Neural progenitor cell (in vitro differentiated cells): ENCODE measurements around the gene BCL7A. TPM values are rescaled to one million over a fixed set of nuclear protein-coding genes. Genes with fewer than 3 reads are reported as not detected.

Source experiments
- DNase-seq: peaks from one replicate; pipeline ENCODE4 v3.0.0-alpha.2; 2016; ENCODE audit warnings: low spot score
- H2AFZ ChIP-seq: fragments of 200-600 bp; sonication (generic); replicated peaks from 2 replicates; pipeline ENCODE4 v1.6.1; 2016; ENCODE audit warnings: antibody characterized with exemption
- H3F3A ChIP-seq: fragments of 200-600 bp; sonication (generic); 2 replicates; pipeline ENCODE4 v1.6.1; 2016; ENCODE audit warnings: antibody characterized with exemption, low read depth
- H3K27ac ChIP-seq: fragments of 200-600 bp; sonication (generic); 2 replicates; pipeline ENCODE4 v1.5.1; 2016; ENCODE audit warnings: mild to moderate bottlenecking
- H3K27me3 ChIP-seq: fragments of 200-600 bp; sonication (generic); 2 replicates; pipeline ENCODE4 v1.6.1; 2016; ENCODE audit warnings: mild to moderate bottlenecking, moderate library complexity
- H3K36me3 ChIP-seq: fragments of 200-600 bp; sonication (generic); 2 replicates; pipeline ENCODE4 v1.5.1; 2016
- H3K4me1 ChIP-seq: fragments of 200-600 bp; sonication (generic); 2 replicates; pipeline ENCODE4 v1.6.1; 2016; ENCODE audit warnings: mixed run types
- H3K4me2 ChIP-seq: fragments of 200-600 bp; sonication (generic); 2 replicates; pipeline ENCODE4 v1.6.1; 2016
- H3K4me3 ChIP-seq: fragments of 200-600 bp; sonication (generic); 2 replicates; pipeline ENCODE4 v1.5.1; 2016
- H3K79me2 ChIP-seq: fragments of 200-600 bp; sonication (generic); 2 replicates; pipeline ENCODE4 v1.6.1; 2016; ENCODE audit warnings: low read depth
- H3K9ac ChIP-seq: fragments of 200-600 bp; sonication (generic); 2 replicates; pipeline ENCODE4 v1.6.1; 2016
- H3K9me3 ChIP-seq: fragments of 200-600 bp; sonication (generic); 2 replicates; pipeline ENCODE4 v1.5.1; 2016; ENCODE audit warnings: low read depth
- H4K20me1 ChIP-seq: fragments of 200-600 bp; sonication (generic); 2 replicates; pipeline ENCODE4 v1.6.1; 2016; ENCODE audit warnings: low read depth
- H3K27ac Mint-ChIP-seq: 3 replicates; pipeline ENCODE4 v1.8.0; 2021; ENCODE audit warnings: mixed read lengths
- H3K27me3 Mint-ChIP-seq: 2 replicates; pipeline ENCODE4 v1.8.0; 2022; ENCODE audit warnings: low read depth, mild to moderate bottlenecking, inconsistent platforms, moderate library complexity, mixed read lengths; ENCODE audit not compliant: insufficient read depth
- H3K36me3 Mint-ChIP-seq: 3 replicates; pipeline ENCODE4 v1.8.0; 2021; ENCODE audit warnings: mixed read lengths
- H3K4me1 Mint-ChIP-seq: 3 replicates; pipeline ENCODE4 v1.8.0; 2021; ENCODE audit warnings: mixed read lengths
- H3K4me3 Mint-ChIP-seq: 3 replicates; pipeline ENCODE4 v1.8.0; 2021; ENCODE audit warnings: mild to moderate bottlenecking, moderate library complexity, mixed read lengths
- H3K9me3 Mint-ChIP-seq: 3 replicates; pipeline ENCODE4 v1.8.0; 2020; ENCODE audit warnings: mixed read lengths
- CTCF ChIP-seq: fragments of 200-600 bp; sonication (generic); IDR thresholded peaks from 2 replicates; pipeline ENCODE4 v1.5.1; 2017; ENCODE audit warnings: antibody characterized with exemption, mild to moderate bottlenecking
- EZH2 ChIP-seq: fragments of 200-600 bp; sonication (generic); IDR thresholded peaks from 2 replicates; pipeline ENCODE4 v1.6.1; 2017; ENCODE audit warnings: antibody characterized with exemption, mild to moderate bottlenecking, moderate library complexity
- EZH2phosphoT487 ChIP-seq: fragments of 200-600 bp; sonication (generic); IDR thresholded peaks from 2 replicates; pipeline ENCODE4 v1.6.1; 2017; ENCODE audit warnings: antibody characterized with exemption
- total RNA-seq: library from RNA; depleted of rRNA; stranded (reverse); fragments of >200 nt; gene quantifications from 2 replicates; pipeline ENCODE4 v1.2.3, GENCODE V29; 2015; ENCODE audit warnings: low replicate concordance

The BCL7A gene
- total RNA-seq, 1 donor from 2014 or later: 22.1 TPM

- H3K27ac Mint-ChIP-seq: no peak overlapping the region
- DNase-seq: no peak
- H3K4me2 ChIP-seq: no peak overlapping the region
- no peaks in the 10 kb centered on the region for H4K20me1 ChIP-seq
- H3K4me1 ChIP-seq: peaks cover 3% of the 10 kb centered on the region
- H3K79me2 ChIP-seq: no peaks in the 10 kb centered on the region
- H3K9ac ChIP-seq: no peak overlapping the region
- H3K9me3 ChIP-seq: no peaks in the 10 kb centered on the region
- H3K9me3 Mint-ChIP-seq: no peaks in the 10 kb centered on the region
- no peak overlapping the region for H2AFZ ChIP-seq
- no peak overlapping the region for H3K27ac ChIP-seq
- no peaks in the 10 kb centered on the region for H3K4me1 Mint-ChIP-seq
- no peak overlapping the region for H3K4me3 Mint-ChIP-seq
- no peak overlapping the region for H3K4me3 ChIP-seq
- no peaks in the 10 kb centered on the region for H3K36me3 Mint-ChIP-seq
- TF ChIP-seq EZH2phosphoT487: no peak
- TF ChIP-seq EZH2: no peak
- no peak for TF ChIP-seq CTCF
- no peaks in the 10 kb centered on the region for H3K27me3 ChIP-seq
- no peaks in the 10 kb centered on the region for H3F3A ChIP-seq
- no peaks in the 10 kb centered on the region for H3K36me3 ChIP-seq
- peaks cover 2% of the 10 kb centered on the region for H3K27me3 Mint-ChIP-seq
Observed at GRCh38 chr12:121990114-121990647, 31.5 kb upstream of the BCL7A start.

- peaks cover 4% of the 10 kb centered on the region for H3K4me1 Mint-ChIP-seq
- no peaks in the 10 kb centered on the region for H3K9me3 Mint-ChIP-seq
- no peak overlapping the region for H3K4me2 ChIP-seq
Observed at GRCh38 chr12:121990692-121991603, 30.7 kb upstream of the BCL7A start.

GRCh38 chr12:121992059-121992879, 29.4 kb upstream of the BCL7A start:
- no peaks in the 10 kb centered on the region for H3K9me3 Mint-ChIP-seq
- peaks cover 2% of the 10 kb centered on the region for H3K27me3 Mint-ChIP-seq
- Histone ChIP-seq H3K4me2 (no peak overlapping the region), H3F3A (peaks cover 4% of the 10 kb centered on the region), H3K27ac (no peak overlapping the region), H3K9me3 (no peaks in the 10 kb centered on the region), H3K4me3 (no peak overlapping the region), H3K4me1 (peaks cover 16% of the 10 kb centered on the region), H3K36me3 (no peaks in the 10 kb centered on the region), H4K20me1 (no peaks in the 10 kb centered on the region), H3K9ac (no peak overlapping the region), H3K79me2 (no peaks in the 10 kb centered on the region), H3K27me3 (no peaks in the 10 kb centered on the region), H2AFZ (no peak overlapping the region)
- no peaks in the 10 kb centered on the region for H3K36me3 Mint-ChIP-seq
- peak overlapping the region; percentile 42 for H3K27ac Mint-ChIP-seq
- peaks cover 10% of the 10 kb centered on the region for H3K4me1 Mint-ChIP-seq
- TF ChIP-seq CTCF: no peak
- TF ChIP-seq EZH2: no peak
- no peak for TF ChIP-seq EZH2phosphoT487
- no peak for DNase-seq
- H3K4me3 Mint-ChIP-seq: no peak overlapping the region

More at GRCh38 chr12:121990692-121991603, 30.7 kb upstream of the BCL7A start:
- Histone ChIP-seq H3K27ac (no peak overlapping the region), H3K27me3 (no peaks in the 10 kb centered on the region), H3F3A (no peaks in the 10 kb centered on the region), H2AFZ (no peak overlapping the region), H3K4me1 (peaks cover 5% of the 10 kb centered on the region), H3K4me3 (no peak overlapping the region), H3K9me3 (no peaks in the 10 kb centered on the region), H3K36me3 (no peaks in the 10 kb centered on the region), H4K20me1 (no peaks in the 10 kb centered on the region), H3K9ac (no peak overlapping the region), H3K79me2 (no peaks in the 10 kb centered on the region)
- no peak overlapping the region for H3K27ac Mint-ChIP-seq
- TF ChIP-seq CTCF (no peak), EZH2phosphoT487 (no peak), EZH2 (no peak)
- no peak overlapping the region for H3K4me3 Mint-ChIP-seq
- DNase-seq: no peak
- H3K36me3 Mint-ChIP-seq: no peaks in the 10 kb centered on the region
- H3K27me3 Mint-ChIP-seq: peaks cover 2% of the 10 kb centered on the region
